Body of pancreas (tissue), 4 donors: ENCODE results near the gene RAPGEF3. TPM values are rescaled to one million over a fixed set of nuclear protein-coding genes. Genes with fewer than 3 reads are reported as not detected.

Source experiments
- ATAC-seq: fragments of 150-250 bp; one replicate; pipeline ENCODE4 v1.9.1; 2016
- DNase-seq, 4 donors: peaks; one replicate each; pipeline ENCODE4 v3.0.0-alpha.2; 2019
- H3K27ac ChIP-seq, 4 donors: fragments of 200-600 bp; sonication (generic); 1 replicate in 3 of 4; 2 replicates in 1 of 4; pipeline versions ENCODE4 v1.5.1 to v1.6.1; 2016 to 2019; ENCODE audit warnings: mild to moderate bottlenecking in 1 of 4, mixed read lengths in 1 of 4, moderate library complexity in 1 of 4
- H3K27me3 ChIP-seq, 2 donors: fragments of 200-600 bp; sonication (generic); one replicate each; pipeline ENCODE4 v1.6.0; 2016; ENCODE audit warnings: mild to moderate bottlenecking in 1 of 2
- H3K36me3 ChIP-seq, 2 donors: fragments of 200-600 bp; sonication (generic); replicated peaks in 1 of 2; 2 replicates each; pipeline ENCODE4 v1.5.1; 2016; ENCODE audit warnings: low read depth in 2 of 2; ENCODE audit not compliant: insufficient read depth in 1 of 2
- H3K4me1 ChIP-seq: fragments of 200-600 bp; sonication (generic); one replicate; pipeline ENCODE4 v1.6.0; 2016
- H3K4me3 ChIP-seq, 2 donors: fragments of 200-600 bp; sonication (generic); 1 replicate in 1 of 2; 2 replicates in 1 of 2; pipeline ENCODE4 v1.5.1; 2016 to 2019
- H3K9me3 ChIP-seq, 3 donors: fragments of 200-600 bp; sonication (generic); 1 replicate in 2 of 3; 2 replicates in 1 of 3; pipeline ENCODE4 v1.5.1; 2016
- POLR2A ChIP-seq, 3 donors: fragments of 450-650 bp; IDR thresholded peaks; one replicate each; pipeline ENCODE4 v1.6.1; 2016; ENCODE audit warnings: antibody characterized with exemption in 3 of 3, mild to moderate bottlenecking in 2 of 3
- WGBS, 2 donors: methylation state at CpG; one replicate each; pipeline ENCODE4 v1.1.5; 2017; 5-methylcytosine and 5-hydroxymethylcytosine counted together
- intact Hi-C: fragments of 100-400 bp; cut with DNase I; formaldehyde crosslinking; loops from one replicate; pipeline ENCODE4 v1.15.1; 2023
- total RNA-seq, 2 donors: library from RNA; depleted of rRNA; stranded (reverse); fragments of >200 nt; gene quantifications; one replicate each; pipeline ENCODE4 v1.1.0, GENCODE V29; 2016
- TF ChIP-seq, protein P1 (sequence below), 7 experiments: fragments of 450-650 bp in 4 of 7; fragments of 200-600 bp in 3 of 7; sonication (generic) in 3 of 7; IDR thresholded peaks; one replicate each; pipeline ENCODE4 v1.5.1; 2016 to 2019; ENCODE audit warnings: antibody characterized with exemption in 7 of 7

Gene RAPGEF3
- total RNA-seq, 2 donors from 2014 or later: 11.9 to 23.4 TPM

DNA sequence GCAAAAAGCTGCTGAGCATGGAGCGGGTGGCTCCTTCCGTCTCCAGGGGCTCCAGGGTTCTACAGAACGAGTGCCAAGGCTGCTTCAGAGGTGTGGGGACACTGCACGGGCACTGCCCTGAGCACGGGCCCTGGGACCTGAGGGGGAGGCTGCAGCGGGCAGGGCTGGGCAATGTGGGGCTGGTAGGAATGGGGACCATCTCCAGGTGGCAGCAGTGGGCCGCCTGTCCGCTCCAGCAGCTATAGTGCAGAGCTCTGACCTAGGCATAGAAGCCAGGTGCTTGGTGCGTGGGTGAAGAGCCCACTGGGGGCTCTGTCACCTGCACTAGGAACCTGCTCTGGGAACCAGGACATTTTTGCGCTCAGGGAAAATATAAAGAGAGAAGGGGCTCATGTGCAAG, 38.8 kb upstream of the RAPGEF3 start:
- H3K4me3 ChIP-seq: no peak overlapping the region
- TF ChIP-seq POLR2A (IDR thresholded peaks at IDR 0.05): no peak
- TF ChIP-seq, protein P1, sequence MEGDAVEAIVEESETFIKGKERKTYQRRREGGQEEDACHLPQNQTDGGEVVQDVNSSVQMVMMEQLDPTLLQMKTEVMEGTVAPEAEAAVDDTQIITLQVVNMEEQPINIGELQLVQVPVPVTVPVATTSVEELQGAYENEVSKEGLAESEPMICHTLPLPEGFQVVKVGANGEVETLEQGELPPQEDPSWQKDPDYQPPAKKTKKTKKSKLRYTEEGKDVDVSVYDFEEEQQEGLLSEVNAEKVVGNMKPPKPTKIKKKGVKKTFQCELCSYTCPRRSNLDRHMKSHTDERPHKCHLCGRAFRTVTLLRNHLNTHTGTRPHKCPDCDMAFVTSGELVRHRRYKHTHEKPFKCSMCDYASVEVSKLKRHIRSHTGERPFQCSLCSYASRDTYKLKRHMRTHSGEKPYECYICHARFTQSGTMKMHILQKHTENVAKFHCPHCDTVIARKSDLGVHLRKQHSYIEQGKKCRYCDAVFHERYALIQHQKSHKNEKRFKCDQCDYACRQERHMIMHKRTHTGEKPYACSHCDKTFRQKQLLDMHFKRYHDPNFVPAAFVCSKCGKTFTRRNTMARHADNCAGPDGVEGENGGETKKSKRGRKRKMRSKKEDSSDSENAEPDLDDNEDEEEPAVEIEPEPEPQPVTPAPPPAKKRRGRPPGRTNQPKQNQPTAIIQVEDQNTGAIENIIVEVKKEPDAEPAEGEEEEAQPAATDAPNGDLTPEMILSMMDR (IDR thresholded peaks at IDR 0.05): peak in 3 of 7 experiments; percentile 23 to 35 (median 26)
- no peaks in the 10 kb centered on the region for H3K27me3 ChIP-seq
- H3K36me3 ChIP-seq: peaks cover 0 to 2% of the 10 kb centered on the region in 2 donors
- peaks cover 32% of the 10 kb centered on the region for H3K4me1 ChIP-seq
- intact Hi-C loops: loop anchor here (5.0 kb wide), 1 partner anchor 45 kb away; no protein-coding TSS in a partner anchor
- WGBS, 2 donors: 79 to 90% methylated on average over 4 to 10 of the region's 10 CpGs
- no peak for DNase-seq
- H3K27ac ChIP-seq: no peak overlapping the region
- H3K9me3 ChIP-seq: no peaks in the 10 kb centered on the region
- ATAC-seq: no peak

DNA sequence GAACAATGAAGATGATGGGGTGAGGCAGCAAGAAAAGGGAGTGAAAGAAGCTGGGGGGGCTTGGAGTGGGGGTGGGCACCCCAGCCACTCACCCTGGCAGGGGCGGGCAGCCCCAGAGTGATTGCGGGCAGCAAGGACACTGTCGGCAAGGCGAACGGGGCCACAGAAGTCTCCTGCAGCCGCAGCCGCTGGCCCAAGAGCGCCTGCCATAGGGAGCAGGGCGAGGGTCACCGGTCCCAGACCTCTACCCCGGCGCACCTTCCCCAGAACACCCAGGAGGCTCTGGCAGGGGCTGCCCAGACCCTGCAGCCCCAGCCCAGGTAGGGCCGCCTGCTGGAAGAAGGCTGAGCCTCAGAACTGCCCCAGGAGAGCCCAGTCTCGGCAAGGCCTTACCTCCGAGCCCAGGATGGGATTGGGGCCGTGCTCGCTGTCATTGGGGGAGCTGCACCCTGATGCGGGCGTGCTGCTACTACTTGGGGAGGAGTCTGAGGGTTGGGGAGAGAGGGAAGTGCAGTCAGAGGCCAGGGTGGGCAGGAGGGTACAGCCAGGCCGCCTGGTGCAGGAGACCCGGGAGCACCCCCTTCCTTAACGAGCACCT, 37.2 kb upstream of the RAPGEF3 start:
- peaks cover 0 to 2% of the 10 kb centered on the region in 2 donors for H3K36me3 ChIP-seq
- H3K4me1 ChIP-seq: peaks cover 16% of the 10 kb centered on the region
- H3K4me3 ChIP-seq: no peak overlapping the region
- TF ChIP-seq, protein P1 (IDR thresholded peaks at IDR 0.05): no peak
- TF ChIP-seq POLR2A (IDR thresholded peaks at IDR 0.05): no peak
- no peaks in the 10 kb centered on the region for H3K27me3 ChIP-seq
- DNase-seq (no peak), ATAC-seq (no peak)
- intact Hi-C loops: loop anchor here (5.0 kb wide), 1 partner anchor 46 kb away; no protein-coding TSS in a partner anchor
- H3K27ac ChIP-seq: no peak overlapping the region
- WGBS, 2 donors: 90 to 91% methylated on average over 19 to 20 of the region's 22 CpGs
- H3K9me3 ChIP-seq: no peaks in the 10 kb centered on the region

DNA sequence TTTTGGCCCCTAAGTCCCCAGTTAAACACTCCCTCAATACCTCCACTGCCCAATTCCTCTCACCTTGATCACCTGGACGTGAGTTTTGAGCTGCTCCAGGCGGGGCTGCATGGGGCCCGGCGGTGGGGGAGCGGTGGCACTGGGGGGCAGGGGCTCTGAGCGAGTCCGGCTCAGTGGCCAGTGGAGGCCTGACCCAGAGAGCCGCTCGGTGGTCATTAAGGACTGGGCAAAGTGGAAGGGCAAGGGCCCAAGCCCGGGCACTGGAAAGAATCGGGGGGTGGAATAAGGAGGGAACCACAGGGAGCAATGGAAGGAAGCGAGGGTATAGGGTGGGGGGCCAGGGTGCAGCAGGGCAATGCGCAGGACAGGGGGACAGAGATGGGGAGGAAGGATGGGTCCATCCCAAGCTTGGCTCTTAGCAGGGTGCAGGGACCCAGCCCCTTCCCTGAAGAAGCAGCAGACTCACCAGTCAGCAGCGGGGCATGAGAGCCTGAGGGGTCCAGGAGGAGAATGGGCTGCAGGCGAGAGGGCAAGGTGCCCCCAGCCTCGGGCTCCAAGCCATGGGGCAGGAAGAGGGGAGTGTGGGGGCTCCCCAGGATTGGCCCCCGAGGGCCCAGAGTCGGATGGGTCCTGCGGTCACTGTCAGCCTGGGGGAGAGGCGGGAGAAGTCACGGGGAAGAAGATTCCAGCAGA, 36.6 kb upstream of the RAPGEF3 start:
- DNase-seq (no peak), ATAC-seq (no peak)
- Histone ChIP-seq H3K9me3 (no peaks in the 10 kb centered on the region), H3K27ac (no peak overlapping the region), H3K4me3 (no peak overlapping the region), H3K27me3 (no peaks in the 10 kb centered on the region), H3K36me3 (peaks cover 0 to 2% of the 10 kb centered on the region in 2 donors), H3K4me1 (peaks cover 12% of the 10 kb centered on the region)
- TF ChIP-seq, protein P1 (IDR thresholded peaks at IDR 0.05): no peak
- no peak for TF ChIP-seq POLR2A (IDR thresholded peaks at IDR 0.05)
- WGBS, 2 donors: 87 to 91% methylated on average over 21 of the region's 21 CpGs
- intact Hi-C loops: loop anchor here (5.0 kb wide), 1 partner anchor 47 kb away; no protein-coding TSS in a partner anchor

DNA sequence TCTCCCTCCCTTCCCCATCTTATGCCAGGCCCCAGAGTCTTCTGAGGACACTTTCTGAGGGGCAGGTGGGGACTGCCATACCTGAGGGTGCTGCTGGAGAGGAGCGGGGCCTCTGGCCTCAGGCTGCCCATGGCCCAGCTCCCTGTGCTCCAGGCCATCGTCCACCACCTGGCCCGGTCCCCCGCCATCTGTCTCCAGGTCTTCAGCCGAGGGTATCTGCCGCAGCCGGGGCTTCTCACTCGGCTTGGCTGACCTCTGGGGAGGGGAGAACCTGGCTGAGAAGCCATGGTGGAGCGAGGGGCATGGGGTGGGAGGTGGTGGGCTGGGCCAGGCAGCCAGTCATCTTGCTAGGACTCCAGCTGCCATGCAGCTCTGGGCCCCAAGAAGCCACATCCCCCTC, 36.0 kb upstream of the RAPGEF3 start:
- H3K9me3 ChIP-seq: no peaks in the 10 kb centered on the region
- ATAC-seq: no peak
- no peak for DNase-seq
- peaks cover 0 to 4% of the 10 kb centered on the region in 2 donors for H3K36me3 ChIP-seq
- no peak overlapping the region for H3K4me3 ChIP-seq
- intact Hi-C loops: loop anchor here (5.0 kb wide), 1 partner anchor 48 kb away; no protein-coding TSS in a partner anchor
- WGBS, 2 donors: 82 to 98% methylated on average over 2 to 9 of the region's 9 CpGs
- no peaks in the 10 kb centered on the region for H3K27me3 ChIP-seq
- no peak overlapping the region for H3K27ac ChIP-seq
- TF ChIP-seq, protein P1 (IDR thresholded peaks at IDR 0.05): no peak
- TF ChIP-seq POLR2A (IDR thresholded peaks at IDR 0.05): no peak
- H3K4me1 ChIP-seq: peaks cover 6% of the 10 kb centered on the region
